HUES6 (cell line): ENCODE measurements around the gene MYCL.
"Not testable (repeated sequence)": the region's sequence is repeated elsewhere in the genome, so short reads cannot be mapped to it uniquely, and the experiment has no call there.

Experiments used
- H3K27ac ChIP-seq: 2 replicates; pipeline ENCODE4 v1.7.0; 2013; ENCODE audit warnings: low read depth, mild to moderate bottlenecking, low read length, inconsistent platforms
- H3K27me3 ChIP-seq: 2 replicates; pipeline ENCODE4 v1.6.1; 2013; ENCODE audit warnings: low read length; ENCODE audit not compliant: control insufficient read depth, insufficient read depth
- H3K36me3 ChIP-seq: 2 replicates; pipeline ENCODE4 v1.6.1; 2013; ENCODE audit warnings: low read length; ENCODE audit not compliant: control insufficient read depth, insufficient read depth
- H3K4me1 ChIP-seq: 2 replicates; pipeline ENCODE4 v1.6.1; 2013; ENCODE audit warnings: low read length; ENCODE audit not compliant: control insufficient read depth, insufficient read depth
- H3K4me3 ChIP-seq: 2 replicates; pipeline ENCODE4 v1.5.1; 2013; ENCODE audit warnings: low read depth, low read length
- H3K9ac ChIP-seq: one replicate; pipeline ENCODE4 v1.6.1; 2013; ENCODE audit warnings: mild to moderate bottlenecking, low read length
- H3K9me3 ChIP-seq: 2 replicates; pipeline ENCODE4 v1.6.1; 2013; ENCODE audit warnings: low read depth, low read length; ENCODE audit not compliant: control insufficient read depth, insufficient read depth

The MYCL gene

DNA sequence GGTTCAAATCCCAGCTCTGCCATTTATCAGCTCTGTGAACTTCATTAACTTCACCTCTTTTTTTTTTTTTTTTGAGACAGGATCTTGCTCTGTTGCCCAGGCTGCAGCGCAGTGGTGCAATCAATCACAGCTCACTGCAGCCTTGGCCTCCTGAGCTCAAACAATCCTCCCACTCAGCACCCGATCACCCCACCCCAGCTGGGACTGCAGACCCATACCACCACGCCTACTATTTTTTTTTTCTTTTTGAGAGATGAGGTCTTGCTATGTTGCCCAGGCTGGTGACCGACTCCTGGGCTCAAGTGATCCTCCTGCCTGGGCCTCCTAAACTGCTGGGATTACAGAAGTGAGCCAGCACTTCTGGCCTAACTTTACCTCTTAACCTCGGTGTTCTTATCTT, 16.2 kb downstream of the MYCL start:
- Histone ChIP-seq H3K27me3 (no peaks in the 10 kb centered on the region), H3K4me3 (no peak overlapping the region), H3K27ac (no peak overlapping the region), H3K9ac (no peak overlapping the region), H3K4me1 (0 out of 2 replicates have a peak, but pooled peaks cover 4% of the 10 kb centered on the region), H3K36me3 (no peaks in the 10 kb centered on the region), H3K9me3 (no peaks in the 10 kb centered on the region)

DNA sequence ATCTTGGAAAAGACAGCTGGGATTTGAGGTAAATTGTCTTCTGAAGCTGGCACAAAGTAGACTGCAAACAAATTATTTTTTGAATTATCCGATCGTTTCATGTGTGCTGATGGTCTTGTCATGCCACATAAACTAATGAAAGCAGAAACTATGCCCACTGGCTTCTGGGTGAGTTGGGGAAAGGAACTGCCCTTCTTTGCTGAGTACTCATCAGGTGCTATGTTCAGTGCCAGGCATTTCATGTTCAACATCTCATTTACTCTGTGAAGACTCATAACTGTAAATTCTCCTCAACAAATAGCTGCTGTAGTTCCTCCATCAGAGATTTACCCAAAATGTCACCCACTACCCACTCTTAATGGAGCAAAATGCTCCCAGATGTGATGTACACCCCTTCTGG, 19.6 kb downstream of the MYCL start:
- H3K9me3 ChIP-seq = no peaks in the 10 kb centered on the region
- H3K9ac ChIP-seq = peak overlapping the region; percentile 83
- H3K27me3 ChIP-seq = no peaks in the 10 kb centered on the region
- peak overlapping the region; percentile 81 for H3K4me3 ChIP-seq
- H3K36me3 ChIP-seq = no peaks in the 10 kb centered on the region
- H3K27ac ChIP-seq = no peak overlapping the region
- peaks cover 21% of the 10 kb centered on the region for H3K4me1 ChIP-seq

GRCh38 chr1:39877980-39878956, 23.4 kb downstream of the MYCL start:
- Histone ChIP-seq H3K4me1 (peaks cover 25% of the 10 kb centered on the region), H3K27me3 (no peaks in the 10 kb centered on the region), H3K36me3 (peaks cover under 1% of the 10 kb centered on the region; the same call in 1 of the 2 replicates), H3K9me3 (no peaks in the 10 kb centered on the region), H3K4me3 (0 out of 2 replicates have a peak overlapping the region, but pooled peaks have one; percentile 15), H3K27ac (no peak overlapping the region; the same call in 1 of the 2 replicates), H3K9ac (no peak overlapping the region)

GRCh38 chr1:39877231-39877778, 24.4 kb downstream of the MYCL start:
- H3K27me3 ChIP-seq = no peaks in the 10 kb centered on the region
- peaks cover 21% of the 10 kb centered on the region for H3K4me1 ChIP-seq
- peaks cover 6% of the 10 kb centered on the region; the same call in 1 of the 2 replicates for H3K36me3 ChIP-seq
- H3K4me3 ChIP-seq = no peak overlapping the region
- no peak overlapping the region; the same call in 1 of the 2 replicates for H3K27ac ChIP-seq
- H3K9me3 ChIP-seq = no peaks in the 10 kb centered on the region
- H3K9ac ChIP-seq = no peak overlapping the region

DNA sequence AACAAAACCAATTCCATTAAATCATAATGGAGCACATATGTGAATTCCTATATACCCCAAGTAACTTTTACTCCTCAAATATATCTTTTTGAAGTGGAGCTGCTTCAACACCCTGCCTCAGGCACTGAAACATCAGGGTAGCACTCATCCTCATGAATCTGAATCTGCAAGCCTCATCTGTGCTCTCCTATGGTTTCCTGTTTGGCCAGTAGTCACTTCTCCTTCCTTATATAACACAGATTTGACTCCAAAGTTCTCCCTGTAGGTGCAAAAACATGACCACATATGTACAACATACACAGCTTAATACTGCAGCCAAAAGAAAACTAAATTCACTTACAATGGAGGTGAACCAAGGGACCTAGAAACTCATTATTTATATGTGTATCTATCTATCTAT, 25.6 kb downstream of the MYCL start:
- Histone ChIP-seq H3K27ac (no peak overlapping the region), H3K4me1 (peaks cover 20% of the 10 kb centered on the region), H3K36me3 (peaks cover 6% of the 10 kb centered on the region; the same call in 1 of the 2 replicates), H3K9me3 (peaks cover 2% of the 10 kb centered on the region), H3K4me3 (no peak overlapping the region), H3K27me3 (no peaks in the 10 kb centered on the region), H3K9ac (no peak overlapping the region)

DNA sequence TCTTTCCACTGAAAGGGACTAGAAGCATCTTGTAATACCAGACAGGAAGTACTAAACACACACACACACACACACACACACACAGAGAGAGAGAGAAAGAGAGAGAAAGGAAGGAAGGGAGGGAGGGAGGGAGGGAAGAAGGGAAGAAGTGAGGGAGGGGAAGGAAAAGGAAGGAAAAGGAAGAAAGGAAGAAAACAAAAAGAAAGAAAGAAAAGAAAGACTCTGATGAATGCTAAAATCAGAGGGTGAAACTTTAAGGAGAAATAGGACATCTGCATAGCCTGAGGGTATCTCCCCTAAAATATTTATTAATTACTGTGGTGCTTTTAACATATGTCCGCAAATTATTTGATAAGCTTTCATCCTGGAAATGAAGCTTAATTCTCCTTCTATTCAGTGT, 29.0 kb downstream of the MYCL start:
- Histone ChIP-seq H3K27me3 (no peaks in the 10 kb centered on the region), H3K4me3 (no peak overlapping the region), H3K27ac (no peak overlapping the region), H3K4me1 (peaks cover 9% of the 10 kb centered on the region), H3K36me3 (peaks cover 11% of the 10 kb centered on the region; the same call in 1 of the 2 replicates), H3K9ac (no peak overlapping the region), H3K9me3 (peaks cover 10% of the 10 kb centered on the region)

- Histone ChIP-seq H3K4me3 (no peak overlapping the region), H3K27ac (no peak overlapping the region)
These were observed 29.9 kb downstream of the MYCL start for GRCh38 chr1:39871796-39872195.

DNA sequence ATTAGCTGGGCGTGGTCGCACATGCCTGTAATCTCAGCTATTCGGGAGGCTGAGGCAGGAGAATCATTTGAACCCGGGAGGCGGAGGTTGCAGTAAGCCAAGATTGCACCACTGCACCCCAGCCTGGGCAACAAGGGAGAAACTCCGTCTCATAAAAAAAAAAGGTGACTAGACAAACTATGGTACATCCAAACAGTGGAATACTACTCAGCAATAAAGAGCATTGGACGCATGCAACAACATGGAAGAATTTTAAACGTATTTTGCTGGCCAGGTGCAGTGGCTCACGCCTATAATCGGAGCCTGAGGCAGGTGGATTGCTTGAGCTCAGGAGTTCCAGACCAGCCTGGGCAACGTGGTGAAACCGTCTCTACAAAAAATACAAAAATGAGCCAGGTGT, 30.7 kb downstream of the MYCL start:
- H3K36me3 ChIP-seq = peaks cover 11% of the 10 kb centered on the region; the same call in 1 of the 2 replicates

More at GRCh38 chr1:39871796-39872195, 29.9 kb downstream of the MYCL start:
- Histone ChIP-seq H3K27me3 (no peaks in the 10 kb centered on the region), H3K9me3 (peaks cover 10% of the 10 kb centered on the region), H3K9ac (no peak overlapping the region), H3K36me3 (peaks cover 11% of the 10 kb centered on the region; the same call in 1 of the 2 replicates), H3K4me1 (peaks cover under 1% of the 10 kb centered on the region; the same call in 1 of the 2 replicates)

GRCh38 chr1:39869538-39870112, 32.1 kb downstream of the MYCL start:
- H3K36me3 ChIP-seq = peaks cover 11% of the 10 kb centered on the region

More for the DNA sequence above, 30.7 kb downstream of the MYCL start:
- not testable (repeated sequence) for H3K4me3 ChIP-seq, H3K4me1 ChIP-seq, H3K27ac ChIP-seq, H3K9me3 ChIP-seq, H3K9ac ChIP-seq, H3K27me3 ChIP-seq

DNA sequence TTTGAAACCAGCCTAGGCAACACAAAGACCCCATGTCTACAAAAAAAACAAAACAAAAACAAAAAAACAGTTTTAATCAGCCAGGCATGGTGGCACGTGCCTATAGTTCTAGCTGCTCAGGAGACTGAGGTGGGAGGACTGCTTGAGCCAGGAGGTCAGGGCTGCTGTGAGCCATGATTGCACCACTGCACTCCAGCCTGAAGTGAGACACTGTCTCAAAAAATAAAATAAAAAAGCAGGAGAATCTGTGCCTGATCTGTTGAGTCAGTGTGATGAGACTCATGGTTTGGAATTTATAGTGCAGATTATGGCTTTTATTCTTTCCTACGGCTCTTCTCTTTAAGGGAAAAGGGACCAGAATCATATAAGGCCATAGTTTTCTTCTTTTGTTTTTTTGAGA, 35.0 kb downstream of the MYCL start:
- Histone ChIP-seq H3K4me3 (no peak overlapping the region), H3K9ac (no peak overlapping the region), H3K27me3 (no peaks in the 10 kb centered on the region), H3K4me1 (no peaks in the 10 kb centered on the region), H3K9me3 (peaks cover 10% of the 10 kb centered on the region), H3K36me3 (peaks cover 11% of the 10 kb centered on the region), H3K27ac (no peak overlapping the region)

More at GRCh38 chr1:39869538-39870112, 32.1 kb downstream of the MYCL start:
- not testable (repeated sequence) for H3K27me3 ChIP-seq, H3K27ac ChIP-seq, H3K9me3 ChIP-seq, H3K9ac ChIP-seq, H3K4me3 ChIP-seq, H3K4me1 ChIP-seq
